Measurements from ENCODE around the gene TLR10.

DNA sequence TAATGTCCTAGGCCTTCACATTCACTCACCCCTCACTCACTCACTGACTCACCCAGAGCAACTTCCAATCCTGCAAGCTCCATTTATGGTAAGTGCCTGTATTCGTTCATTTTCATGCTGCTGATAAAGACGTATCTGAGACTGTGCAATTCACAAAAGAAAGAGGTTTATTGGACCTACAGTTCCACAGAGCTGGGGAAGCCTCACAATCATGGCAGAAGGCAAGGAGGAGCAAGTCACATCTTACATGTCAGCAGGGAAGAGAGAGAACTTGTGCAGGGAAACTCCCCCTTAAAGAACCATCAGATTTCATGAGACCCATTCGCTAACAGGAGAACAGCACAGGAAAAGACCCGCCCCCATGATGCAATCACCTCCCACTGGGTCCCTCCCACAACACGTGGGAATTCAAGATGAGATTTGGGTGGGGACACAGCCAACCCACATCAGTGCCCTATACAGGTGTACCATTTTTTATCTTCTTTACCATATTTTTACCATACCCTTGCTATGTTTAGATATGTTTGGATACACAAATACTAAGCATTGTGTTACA, 40.0 kb upstream of the TLR10 start:
- TF ChIP-seq SAFB2 (CRISPR knock-in tag; IDR thresholded peaks at IDR 0.05; ENCODE audit: borderline replicate concordance, low read depth) (no peak), HDAC2 (CRISPR knock-in tag; IDR thresholded peaks at IDR 0.05) (no peak), MYNN (CRISPR knock-in tag; IDR thresholded peaks at IDR 0.05; ENCODE audit: low read depth) (no peak), CEBPB (IDR thresholded peaks at IDR 0.05; ENCODE audit: borderline replicate concordance, low read depth, low read length) (no peak), FOSL2 (CRISPR knock-in tag; IDR thresholded peaks at IDR 0.05) (no peak), ZNF274 (CRISPR knock-in tag; IDR thresholded peaks at IDR 0.05) (no peak), FOXM1 (CRISPR knock-in tag; IDR thresholded peaks at IDR 0.05) (no peak), ZNF7 (CRISPR knock-in tag; IDR thresholded peaks at IDR 0.05) (no peak), ATF1 (CRISPR knock-in tag; IDR thresholded peaks at IDR 0.05) (no peak)
- TF ChIP-seq, protein P1, sequence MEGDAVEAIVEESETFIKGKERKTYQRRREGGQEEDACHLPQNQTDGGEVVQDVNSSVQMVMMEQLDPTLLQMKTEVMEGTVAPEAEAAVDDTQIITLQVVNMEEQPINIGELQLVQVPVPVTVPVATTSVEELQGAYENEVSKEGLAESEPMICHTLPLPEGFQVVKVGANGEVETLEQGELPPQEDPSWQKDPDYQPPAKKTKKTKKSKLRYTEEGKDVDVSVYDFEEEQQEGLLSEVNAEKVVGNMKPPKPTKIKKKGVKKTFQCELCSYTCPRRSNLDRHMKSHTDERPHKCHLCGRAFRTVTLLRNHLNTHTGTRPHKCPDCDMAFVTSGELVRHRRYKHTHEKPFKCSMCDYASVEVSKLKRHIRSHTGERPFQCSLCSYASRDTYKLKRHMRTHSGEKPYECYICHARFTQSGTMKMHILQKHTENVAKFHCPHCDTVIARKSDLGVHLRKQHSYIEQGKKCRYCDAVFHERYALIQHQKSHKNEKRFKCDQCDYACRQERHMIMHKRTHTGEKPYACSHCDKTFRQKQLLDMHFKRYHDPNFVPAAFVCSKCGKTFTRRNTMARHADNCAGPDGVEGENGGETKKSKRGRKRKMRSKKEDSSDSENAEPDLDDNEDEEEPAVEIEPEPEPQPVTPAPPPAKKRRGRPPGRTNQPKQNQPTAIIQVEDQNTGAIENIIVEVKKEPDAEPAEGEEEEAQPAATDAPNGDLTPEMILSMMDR (CRISPR knock-in tag; IDR thresholded peaks at IDR 0.05), result no peak
